Neutrophil (primary cell): ENCODE results near the gene LRP10.

Experiments
- H3K27ac ChIP-seq: fragments of 200-600 bp; sonication (generic); 2 replicates; pipeline ENCODE4 v1.5.1; 2016; ENCODE audit warnings: mild to moderate bottlenecking, moderate library complexity
- H3K27me3 ChIP-seq: fragments of 200-600 bp; sonication (generic); 2 replicates; pipeline ENCODE4 v1.6.0; 2016; ENCODE audit warnings: mild to moderate bottlenecking
- H3K36me3 ChIP-seq: fragments of 200-600 bp; sonication (generic); 2 replicates; pipeline ENCODE4 v1.5.1; 2017
- H3K4me1 ChIP-seq, 2 experiments: fragments of 200-600 bp in 1 of 2; sonication (generic) in 1 of 2; 1 replicate in 1 of 2; 2 replicates in 1 of 2; pipeline versions ENCODE4 v1.5.1 to v1.6.1; 2013 to 2016; ENCODE audit warnings: low read depth in 1 of 2, low read length in 1 of 2, mild to moderate bottlenecking in 1 of 2, moderate library complexity in 1 of 2; ENCODE audit not compliant: control insufficient read depth in 1 of 2, insufficient read depth in 1 of 2
- H3K4me3 ChIP-seq, 2 experiments: fragments of 200-600 bp in 1 of 2; sonication (generic) in 1 of 2; 1 replicate in 1 of 2; 2 replicates in 1 of 2; pipeline ENCODE4 v1.5.1; 2013 to 2016; ENCODE audit warnings: low read depth in 1 of 2, low read length in 1 of 2, mild to moderate bottlenecking in 1 of 2, moderate library complexity in 1 of 2
- H3K9me3 ChIP-seq: fragments of 200-600 bp; sonication (generic); 2 replicates; pipeline ENCODE4 v1.5.1; 2016
- CTCF ChIP-seq: fragments of 200-600 bp; sonication (generic); IDR thresholded peaks from 2 replicates; pipeline ENCODE4 v1.5.1; 2016; ENCODE audit warnings: antibody characterized with exemption

Gene LRP10

GRCh38 chr14:22877000-22877501 lies 5.5 kb downstream of the LRP10 start:
- no peaks in the 10 kb centered on the region for H3K9me3 ChIP-seq
- H3K4me3 ChIP-seq, result no peak overlapping the region
- H3K36me3 ChIP-seq, result peaks cover 95% of the 10 kb centered on the region
- no peaks in the 10 kb centered on the region for H3K27me3 ChIP-seq
- peak overlapping the region; percentile 67 for H3K27ac ChIP-seq
- no peak for TF ChIP-seq CTCF
- peaks cover 62 to 67% of the 10 kb centered on the region in 2 experiments for H3K4me1 ChIP-seq

- peaks cover 83% of the 10 kb centered on the region for H3K36me3 ChIP-seq
- no peak for TF ChIP-seq CTCF
- peaks cover 13% of the 10 kb centered on the region for H3K27me3 ChIP-seq
- peak overlapping the region; percentile 67 for H3K27ac ChIP-seq
- H3K4me3 ChIP-seq, result no peak overlapping the region
- H3K9me3 ChIP-seq, result no peaks in the 10 kb centered on the region
- peaks cover 51 to 62% of the 10 kb centered on the region in 2 experiments for H3K4me1 ChIP-seq
Observed at GRCh38 chr14:22878271-22879246, 7.0 kb downstream of the LRP10 start.

- Histone ChIP-seq H3K27me3 (peaks cover 38% of the 10 kb centered on the region), H3K4me1 (peaks cover 35 to 43% of the 10 kb centered on the region in 2 experiments), H3K9me3 (no peaks in the 10 kb centered on the region), H3K36me3 (peaks cover 69% of the 10 kb centered on the region), H3K27ac (peak overlapping the region; percentile 39), H3K4me3 (no peak overlapping the region)
- no peak for TF ChIP-seq CTCF
Observed at GRCh38 chr14:22882064-22882463, 10.5 kb downstream of the LRP10 start.

GRCh38 chr14:22882529-22883172 lies 11.1 kb downstream of the LRP10 start:
- Histone ChIP-seq H3K27ac (peak overlapping the region; percentile 39), H3K4me1 (peaks cover 35 to 42% of the 10 kb centered on the region in 2 experiments), H3K27me3 (peaks cover 39% of the 10 kb centered on the region)

More at GRCh38 chr14:22882529-22883172, 11.1 kb downstream of the LRP10 start:
- Histone ChIP-seq H3K9me3 (no peaks in the 10 kb centered on the region), H3K36me3 (peaks cover 64% of the 10 kb centered on the region), H3K4me3 (no peak overlapping the region)
- no peak for TF ChIP-seq CTCF
